Fibroblast of villous mesenchyme (primary cell): ENCODE data around the gene SSBP3. TPM values are rescaled to one million over a fixed set of nuclear protein-coding genes. Genes with fewer than 3 reads are reported as not detected.

ENCODE experiments used
- DNase-seq: peaks from one replicate; pipeline ENCODE4 v3.0.0-alpha.2; 2010; ENCODE audit warnings: low read depth
- H3K4me3 ChIP-seq: 2 replicates; pipeline ENCODE4 v1.5.1; 2011; ENCODE audit warnings: low read depth, mild to moderate bottlenecking, low read length
- CTCF ChIP-seq: IDR thresholded peaks from 2 replicates; pipeline ENCODE4 v1.5.1; 2012; ENCODE audit warnings: low read depth, mild to moderate bottlenecking, low read length; ENCODE audit not compliant: insufficient read depth
- total RNA-seq: library from RNA; depleted of rRNA; stranded (reverse); fragments of >200 nt; gene quantifications from 2 replicates; pipeline ENCODE4 v1.2.3, GENCODE V29; 2012

The SSBP3 gene
- total RNA-seq, 1 donor, result 15.1 TPM

- no peak overlapping the region for H3K4me3 ChIP-seq
- DNase-seq, result no peak
- TF ChIP-seq CTCF, result no peak
Measured at GRCh38 chr1:54274881-54275280, 131.3 kb downstream of the SSBP3 start.

GRCh38 chr1:54274448-54274847, 131.7 kb downstream of the SSBP3 start:
- DNase-seq, result no peak
- H3K4me3 ChIP-seq, result no peak overlapping the region
- TF ChIP-seq CTCF, result no peak

GRCh38 chr1:54273795-54274163, 132.4 kb downstream of the SSBP3 start:
- no peak for TF ChIP-seq CTCF
- no peak overlapping the region for H3K4me3 ChIP-seq
- peak; percentile 61 for DNase-seq

- DNase-seq, result peak; percentile 94
- peak; percentile 80 for TF ChIP-seq CTCF
- no peak overlapping the region for H3K4me3 ChIP-seq
Measured at GRCh38 chr1:54273092-54273794, 133.0 kb downstream of the SSBP3 start.

- TF ChIP-seq CTCF, result no peak
- no peak overlapping the region for H3K4me3 ChIP-seq
- no peak for DNase-seq
Measured at GRCh38 chr1:54272772-54273091, 133.5 kb downstream of the SSBP3 start.

GRCh38 chr1:54272134-54272533, 134.1 kb downstream of the SSBP3 start:
- TF ChIP-seq CTCF, result no peak
- no peak overlapping the region for H3K4me3 ChIP-seq
- DNase-seq, result no peak

GRCh38 chr1:54271341-54271740, 134.9 kb downstream of the SSBP3 start:
- no peak overlapping the region for H3K4me3 ChIP-seq
- no peak for TF ChIP-seq CTCF
- no peak for DNase-seq
